HG02885 (cell line): Measurements from ENCODE around the gene SEC16A.

Source experiments
- ATAC-seq: cut with Tn5 transposase; IDR thresholded peaks from one replicate; pipeline ENCODE4 v1.9.1; 2021; ENCODE audit warnings: mild to moderate bottlenecking; ENCODE audit not compliant: unreplicated experiment, poor library complexity

Gene SEC16A

GRCh38 chr9:136504512-136505348, 21.9 kb upstream of the SEC16A start:
- no peak for ATAC-seq

GRCh38 chr9:136502940-136503550, 20.2 kb upstream of the SEC16A start:
- no peak for ATAC-seq

GRCh38 chr9:136502196-136502595, 19.4 kb upstream of the SEC16A start:
- no peak for ATAC-seq

- ATAC-seq = no peak
Observed at GRCh38 chr9:136501686-136502085, 18.8 kb upstream of the SEC16A start.

GRCh38 chr9:136499935-136500910, 17.4 kb upstream of the SEC16A start:
- no peak for ATAC-seq

- no peak for ATAC-seq
Observed at GRCh38 chr9:136499071-136499934, 16.5 kb upstream of the SEC16A start.

- ATAC-seq = no peak
Observed at GRCh38 chr9:136497916-136498695, 15.3 kb upstream of the SEC16A start.

GRCh38 chr9:136496801-136497620, 14.2 kb upstream of the SEC16A start:
- no peak for ATAC-seq

- ATAC-seq = no peak
Observed at GRCh38 chr9:136496181-136496580, 13.3 kb upstream of the SEC16A start.

GRCh38 chr9:136495238-136495800, 12.5 kb upstream of the SEC16A start:
- no peak for ATAC-seq

- no peak for ATAC-seq
Observed at GRCh38 chr9:136494531-136495215, 11.8 kb upstream of the SEC16A start.

- no peak for ATAC-seq
Observed at GRCh38 chr9:136494012-136494411, 11.2 kb upstream of the SEC16A start.

GRCh38 chr9:136493567-136493971, 10.7 kb upstream of the SEC16A start:
- no peak for ATAC-seq

- no peak for ATAC-seq
Observed at GRCh38 chr9:136492978-136493522, 10.2 kb upstream of the SEC16A start.

- no peak for ATAC-seq
Observed at GRCh38 chr9:136489731-136490130, 6.9 kb upstream of the SEC16A start.

- ATAC-seq = peak; percentile 34
Observed at GRCh38 chr9:136488247-136489214, 5.7 kb upstream of the SEC16A start.
